Loucy (cell line): Measurements from ENCODE around the gene INAFM2.

ENCODE experiments used
- H2AFZ ChIP-seq: fragments of 200-600 bp; sonication (generic); 2 replicates; pipeline ENCODE4 v1.6.0; 2016; ENCODE audit warnings: antibody characterized with exemption, mild to moderate bottlenecking, low read length, moderate library complexity
- H3F3A ChIP-seq: fragments of 200-600 bp; 2 replicates; pipeline ENCODE4 v1.6.0; 2016; ENCODE audit warnings: antibody characterized with exemption, low read depth, mild to moderate bottlenecking
- H3K27me3 ChIP-seq: fragments of 200-600 bp; sonication (generic); 2 replicates; pipeline ENCODE4 v1.6.1; 2014; ENCODE audit warnings: low read length, mild to moderate bottlenecking; ENCODE audit not compliant: insufficient read depth, poor library complexity, severe bottlenecking
- H3K36me3 ChIP-seq: fragments of 200-600 bp; sonication (generic); 2 replicates; pipeline ENCODE4 v1.6.1; 2016; ENCODE audit warnings: low read length; ENCODE audit not compliant: insufficient read depth
- H3K4me1 ChIP-seq: fragments of 200-600 bp; sonication (generic); 2 replicates; pipeline ENCODE4 v1.5.1; 2014; ENCODE audit warnings: low read length, mild to moderate bottlenecking; ENCODE audit not compliant: insufficient read depth, poor library complexity, severe bottlenecking
- H3K4me2 ChIP-seq: fragments of 200-600 bp; sonication (generic); 2 replicates; pipeline ENCODE4 v1.6.0; 2014; ENCODE audit warnings: antibody characterized with exemption, low read length, low read depth, mild to moderate bottlenecking; ENCODE audit not compliant: poor library complexity, severe bottlenecking
- H3K4me3 ChIP-seq: fragments of 200-600 bp; sonication (generic); 2 replicates; pipeline ENCODE4 v1.5.1; 2014; ENCODE audit warnings: low read length, mild to moderate bottlenecking, mixed read lengths; ENCODE audit not compliant: poor library complexity, severe bottlenecking
- H3K79me2 ChIP-seq: fragments of 200-600 bp; sonication (generic); 2 replicates; pipeline ENCODE4 v1.6.1; 2014; ENCODE audit warnings: low read length; ENCODE audit not compliant: insufficient read depth
- H3K9ac ChIP-seq: fragments of 200-600 bp; sonication (generic); 2 replicates; pipeline ENCODE4 v1.6.0; 2014; ENCODE audit warnings: mild to moderate bottlenecking, low read depth, low read length, moderate library complexity; ENCODE audit not compliant: poor library complexity, severe bottlenecking
- H3K9me2 ChIP-seq: fragments of 200-600 bp; sonication (generic); replicated peaks from 2 replicates; pipeline ENCODE4 v1.6.1; 2016; ENCODE audit warnings: low read depth, low read length, mixed read lengths
- H3K9me3 ChIP-seq: fragments of 200-600 bp; sonication (generic); 2 replicates; pipeline ENCODE4 v1.6.1; 2014; ENCODE audit warnings: mild to moderate bottlenecking, antibody characterized with exemption, low read length, low read depth; ENCODE audit not compliant: insufficient read depth
- H4K20me1 ChIP-seq: fragments of 200-600 bp; sonication (generic); 2 replicates; pipeline ENCODE4 v1.6.0; 2014; ENCODE audit warnings: antibody characterized with exemption, low read length, mild to moderate bottlenecking; ENCODE audit not compliant: insufficient read depth, poor library complexity, severe bottlenecking
- CTCF ChIP-seq: fragments of 200-600 bp; sonication (generic); conservative IDR thresholded peaks from 2 replicates; pipeline ENCODE4 v1.5.1; 2014; ENCODE audit warnings: mild to moderate bottlenecking, antibody characterized with exemption, low read length
- EZH2phosphoT487 ChIP-seq: fragments of 200-600 bp; IDR thresholded peaks from 2 replicates; pipeline ENCODE4 v1.6.1; 2018; ENCODE audit warnings: antibody characterized with exemption, mild to moderate bottlenecking, moderate library complexity, borderline replicate concordance

INAFM2 gene

DNA sequence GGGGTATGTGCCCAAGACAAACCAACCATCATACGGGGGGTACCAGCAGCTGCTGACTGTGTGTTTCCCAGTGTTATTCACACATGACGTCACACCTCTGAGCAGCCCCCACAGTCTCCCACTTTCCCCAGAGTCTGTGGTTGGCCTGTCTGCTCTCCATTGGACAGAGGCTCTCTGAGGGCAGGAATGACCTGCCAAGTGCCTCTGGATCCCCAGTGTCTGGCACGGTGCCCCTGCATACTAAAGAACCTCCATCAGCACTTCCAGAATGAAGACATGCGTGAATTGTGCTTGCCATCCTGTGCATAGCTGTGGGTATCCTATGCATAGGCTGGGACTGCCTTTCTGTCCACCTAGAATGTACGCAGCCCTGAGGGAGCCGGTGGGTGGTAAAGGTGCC is 20.7 kb downstream of the INAFM2 start:
- no peaks in the 10 kb centered on the region for H3F3A ChIP-seq
- H3K9me3 ChIP-seq, result no peaks in the 10 kb centered on the region
- H3K9ac ChIP-seq, result no peak overlapping the region
- H3K36me3 ChIP-seq, result no peaks in the 10 kb centered on the region
- no peak overlapping the region for H3K4me2 ChIP-seq
- no peak overlapping the region for H2AFZ ChIP-seq
- no peaks in the 10 kb centered on the region for H3K4me1 ChIP-seq
- no peaks in the 10 kb centered on the region for H3K27me3 ChIP-seq
- TF ChIP-seq CTCF, result no peak
- no peak for TF ChIP-seq EZH2phosphoT487
- no peaks in the 10 kb centered on the region for H3K79me2 ChIP-seq
- H4K20me1 ChIP-seq, result no peaks in the 10 kb centered on the region
- no peaks in the 10 kb centered on the region for H3K9me2 ChIP-seq
- no peak overlapping the region for H3K4me3 ChIP-seq

GRCh38 chr15:40344631-40345120 is 21.2 kb downstream of the INAFM2 start:
- Histone ChIP-seq H3K79me2 (no peaks in the 10 kb centered on the region), H3K4me3 (no peak overlapping the region), H3K27me3 (no peaks in the 10 kb centered on the region), H3K4me1 (no peaks in the 10 kb centered on the region), H3K36me3 (no peaks in the 10 kb centered on the region), H3F3A (no peaks in the 10 kb centered on the region), H3K9ac (no peak overlapping the region), H3K9me2 (no peaks in the 10 kb centered on the region), H2AFZ (no peak overlapping the region), H3K4me2 (no peak overlapping the region), H4K20me1 (no peaks in the 10 kb centered on the region), H3K9me3 (no peaks in the 10 kb centered on the region)
- TF ChIP-seq EZH2phosphoT487, result no peak
- TF ChIP-seq CTCF, result peak; percentile 88

GRCh38 chr15:40345225-40345866 is 21.9 kb downstream of the INAFM2 start:
- no peaks in the 10 kb centered on the region for H3K9me3 ChIP-seq
- H3K9ac ChIP-seq, result no peak overlapping the region
- no peaks in the 10 kb centered on the region for H3K27me3 ChIP-seq
- no peak overlapping the region for H3K4me2 ChIP-seq
- H3F3A ChIP-seq, result no peaks in the 10 kb centered on the region
- no peak overlapping the region for H2AFZ ChIP-seq
- no peak overlapping the region for H3K4me3 ChIP-seq
- no peaks in the 10 kb centered on the region for H3K4me1 ChIP-seq
- H3K9me2 ChIP-seq, result no peaks in the 10 kb centered on the region
- TF ChIP-seq CTCF (no peak), EZH2phosphoT487 (no peak)
- H3K79me2 ChIP-seq, result no peaks in the 10 kb centered on the region
- H3K36me3 ChIP-seq, result no peaks in the 10 kb centered on the region
- H4K20me1 ChIP-seq, result no peaks in the 10 kb centered on the region
